Measurements from ENCODE around the gene AVPR2. TPM values are rescaled to one million over a fixed set of nuclear protein-coding genes. Genes with fewer than 3 reads are reported as not detected.

AVPR2 gene
- 4.8 TPM for total RNA-seq

- H3K27ac ChIP-seq, result no peak within 1 kb of the TSS
- no peak for DNase-seq (ENCODE audit: low spot score in 2 of 2)
- no peak for TF ChIP-seq CTCF (IDR thresholded peaks at IDR 0.05)
- no peaks in the 10 kb centered on the region for H3K9me3 ChIP-seq
- intact Hi-C loops (cut with DNase I), result no loop called here
- H3K27me3 ChIP-seq, result no peaks in the 10 kb centered on the region
- H3K36me3 ChIP-seq, result no peaks in the 10 kb centered on the region
- no peak within 1 kb of the TSS for H3K4me3 ChIP-seq
- H3K4me1 ChIP-seq, result no peaks in the 10 kb centered on the region
Measured at GRCh38 chrX:153903991-153904957, at the start of gene AVPR2. AVPR2 (plus strand) TSS chrX:153904673; CDS start chrX:153905146, 473 bp downstream.

GRCh38 chrX:153854702-153855101 is 49.8 kb upstream of the AVPR2 start:
- H3K4me3 ChIP-seq, result no peak overlapping the region
- H3K4me1 ChIP-seq, result no peaks in the 10 kb centered on the region
- no peaks in the 10 kb centered on the region for H3K9me3 ChIP-seq
- no peaks in the 10 kb centered on the region for H3K36me3 ChIP-seq
- peaks cover 4% of the 10 kb centered on the region for H3K27me3 ChIP-seq
- no peak for DNase-seq (ENCODE audit: low spot score in 2 of 2)
- no peak overlapping the region for H3K27ac ChIP-seq
- TF ChIP-seq CTCF (IDR thresholded peaks at IDR 0.05), result no peak
- intact Hi-C loops (cut with DNase I), result no loop called here

GRCh38 chrX:153857348-153857903 is 47.0 kb upstream of the AVPR2 start:
- peaks cover 7% of the 10 kb centered on the region for H3K27me3 ChIP-seq
- intact Hi-C loops (cut with DNase I), result no loop called here
- H3K9me3 ChIP-seq, result no peaks in the 10 kb centered on the region
- DNase-seq (ENCODE audit: low spot score in 2 of 2), result no peak
- no peak for TF ChIP-seq CTCF (IDR thresholded peaks at IDR 0.05)
- H3K4me3 ChIP-seq, result no peak overlapping the region
- no peaks in the 10 kb centered on the region for H3K4me1 ChIP-seq
- no peaks in the 10 kb centered on the region for H3K36me3 ChIP-seq
- no peak overlapping the region for H3K27ac ChIP-seq

- DNase-seq (ENCODE audit: low spot score in 2 of 2), result peak in 1 of 2 donors; percentile 37
- Histone ChIP-seq H3K4me1 (no peaks in the 10 kb centered on the region), H3K27me3 (peaks cover 4% of the 10 kb centered on the region), H3K4me3 (no peak overlapping the region), H3K27ac (no peak overlapping the region), H3K9me3 (no peaks in the 10 kb centered on the region), H3K36me3 (no peaks in the 10 kb centered on the region)
- no peak for TF ChIP-seq CTCF (IDR thresholded peaks at IDR 0.05)
- intact Hi-C loops (cut with DNase I), result no loop called here
Measured at GRCh38 chrX:153861151-153861550, 43.3 kb upstream of the AVPR2 start.

GRCh38 chrX:153861733-153862310 is 42.7 kb upstream of the AVPR2 start:
- no peak for TF ChIP-seq CTCF (IDR thresholded peaks at IDR 0.05)
- peaks cover 4% of the 10 kb centered on the region for H3K27me3 ChIP-seq
- H3K27ac ChIP-seq, result no peak overlapping the region
- peak in 1 of 2 donors; percentile 37 for DNase-seq (ENCODE audit: low spot score in 2 of 2)
- H3K4me1 ChIP-seq, result no peaks in the 10 kb centered on the region
- no peaks in the 10 kb centered on the region for H3K9me3 ChIP-seq
- H3K36me3 ChIP-seq, result no peaks in the 10 kb centered on the region
- no peak overlapping the region for H3K4me3 ChIP-seq
- intact Hi-C loops (cut with DNase I), result no loop called here
